NCI-H526 treated with DMSO at 0.1 percent for 48 hours (cell line): ENCODE measurements around the gene CYSLTR2.

Experiments
- DNase-seq: peaks from one replicate; lab custom pipeline; 2025; lab: John Stamatoyannopoulos, UW

The CYSLTR2 gene

DNA sequence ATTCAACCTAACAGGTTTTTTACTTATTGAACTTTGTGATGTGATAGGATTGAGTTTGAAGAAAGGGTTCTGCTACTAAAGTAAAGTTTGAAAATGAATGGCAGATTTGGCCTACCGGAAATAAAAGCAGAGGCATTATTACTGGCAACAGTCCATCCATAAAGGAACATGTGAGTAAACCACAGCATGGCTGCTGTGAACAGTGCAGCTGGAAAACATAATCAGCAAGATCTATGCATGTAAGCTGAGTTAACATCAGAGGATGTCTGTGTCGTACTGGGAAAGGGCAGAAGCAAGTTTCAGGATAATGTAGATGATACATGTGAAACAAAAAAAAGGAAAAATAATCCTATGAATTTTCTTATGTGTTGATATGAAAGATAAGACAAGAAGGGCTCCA, 87.6 kb downstream of the CYSLTR2 start:
- no peak for DNase-seq

DNA sequence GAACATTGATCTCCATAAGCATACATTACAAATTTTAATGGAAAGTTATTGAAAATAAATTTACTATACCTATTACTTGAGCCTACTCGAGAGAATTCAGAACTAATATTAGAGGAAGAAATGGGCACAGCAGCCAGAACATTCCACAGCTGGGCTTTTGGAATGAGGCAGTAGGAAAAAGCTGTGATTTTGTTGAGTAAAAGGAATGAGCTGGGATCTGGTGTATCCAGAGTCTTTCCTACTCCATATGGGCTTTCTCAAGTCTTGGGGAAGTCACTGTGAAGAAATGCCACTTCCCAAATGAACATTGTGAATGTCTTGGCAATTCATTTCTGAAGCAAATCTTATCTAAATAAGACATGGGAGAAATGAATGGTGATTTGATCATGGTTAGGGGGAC, 93.1 kb downstream of the CYSLTR2 start:
- no peak for DNase-seq

DNA sequence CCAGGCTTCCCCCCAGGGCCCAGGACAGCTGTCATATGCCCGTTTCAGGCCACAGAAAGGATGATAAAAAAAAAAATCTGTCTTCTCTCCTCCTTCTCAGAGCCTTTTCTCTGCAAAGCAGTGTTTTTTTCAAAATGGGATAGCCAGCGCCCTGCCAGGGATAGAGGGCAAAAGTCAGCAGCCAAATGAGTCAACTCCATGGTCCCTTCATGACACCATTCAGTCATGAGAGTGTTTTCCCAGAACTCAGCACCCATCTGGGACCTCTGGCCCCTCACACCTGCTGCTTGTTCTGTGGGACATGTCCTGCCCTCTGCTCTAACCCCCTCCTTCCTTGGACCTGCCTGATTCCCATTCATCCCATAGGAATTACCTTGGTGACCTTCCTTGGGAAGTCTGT, 95.0 kb downstream of the CYSLTR2 start:
- DNase-seq = no peak

DNA sequence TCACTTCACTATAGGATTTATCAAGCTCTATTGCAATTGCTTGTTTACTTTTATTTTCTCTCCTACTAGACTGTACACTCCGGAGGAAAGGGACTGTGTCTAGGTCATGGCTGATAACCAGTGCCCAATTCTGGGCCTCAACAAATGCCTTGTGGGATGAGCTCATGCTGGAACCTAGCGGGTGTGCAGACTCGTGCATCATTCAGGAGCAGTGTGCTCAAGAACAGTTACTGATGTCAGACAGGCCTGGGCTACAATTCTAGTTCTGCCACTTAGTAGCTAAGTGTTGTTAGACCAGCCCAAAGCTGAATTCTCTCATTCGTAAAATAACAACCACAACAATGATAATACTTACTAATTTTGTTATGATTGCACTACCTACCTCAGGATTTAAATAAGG, 95.4 kb downstream of the CYSLTR2 start:
- DNase-seq = no peak

DNA sequence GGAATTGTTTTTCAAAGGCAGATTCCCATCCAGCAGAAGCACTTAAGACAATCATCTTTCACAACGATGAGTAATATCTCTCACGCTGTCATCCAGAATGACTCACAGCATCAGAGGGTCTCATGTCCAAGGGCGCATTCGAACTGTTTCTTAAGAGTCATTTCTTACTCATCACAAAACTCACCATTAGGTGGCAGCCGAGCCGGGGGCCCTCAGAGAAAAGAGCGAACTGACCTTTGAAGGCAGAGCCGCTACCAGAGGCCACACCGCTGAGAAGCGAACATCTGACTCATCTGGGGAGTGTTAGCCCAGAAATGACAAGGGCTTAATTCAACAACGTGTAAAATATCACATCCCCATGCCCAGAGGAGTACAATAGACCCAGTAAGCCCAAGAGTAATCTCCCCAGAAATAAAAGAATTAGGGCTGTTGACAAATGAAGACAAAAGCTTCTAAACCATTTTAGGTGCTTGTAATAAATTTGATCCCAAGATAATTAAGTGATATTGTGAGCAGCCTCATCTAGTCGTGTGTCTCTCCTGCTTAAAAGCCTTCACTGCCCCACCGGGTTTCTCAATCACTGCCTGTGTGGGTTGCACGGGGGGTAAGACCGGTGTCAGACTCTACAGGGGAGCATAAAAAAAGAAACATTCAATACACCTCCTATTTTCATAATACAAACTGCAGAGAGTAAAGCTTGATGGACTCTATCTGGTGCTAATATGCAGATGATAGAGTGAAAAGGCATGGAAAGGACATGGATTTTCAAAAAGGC, 96.2 kb downstream of the CYSLTR2 start:
- no peak for DNase-seq

DNA sequence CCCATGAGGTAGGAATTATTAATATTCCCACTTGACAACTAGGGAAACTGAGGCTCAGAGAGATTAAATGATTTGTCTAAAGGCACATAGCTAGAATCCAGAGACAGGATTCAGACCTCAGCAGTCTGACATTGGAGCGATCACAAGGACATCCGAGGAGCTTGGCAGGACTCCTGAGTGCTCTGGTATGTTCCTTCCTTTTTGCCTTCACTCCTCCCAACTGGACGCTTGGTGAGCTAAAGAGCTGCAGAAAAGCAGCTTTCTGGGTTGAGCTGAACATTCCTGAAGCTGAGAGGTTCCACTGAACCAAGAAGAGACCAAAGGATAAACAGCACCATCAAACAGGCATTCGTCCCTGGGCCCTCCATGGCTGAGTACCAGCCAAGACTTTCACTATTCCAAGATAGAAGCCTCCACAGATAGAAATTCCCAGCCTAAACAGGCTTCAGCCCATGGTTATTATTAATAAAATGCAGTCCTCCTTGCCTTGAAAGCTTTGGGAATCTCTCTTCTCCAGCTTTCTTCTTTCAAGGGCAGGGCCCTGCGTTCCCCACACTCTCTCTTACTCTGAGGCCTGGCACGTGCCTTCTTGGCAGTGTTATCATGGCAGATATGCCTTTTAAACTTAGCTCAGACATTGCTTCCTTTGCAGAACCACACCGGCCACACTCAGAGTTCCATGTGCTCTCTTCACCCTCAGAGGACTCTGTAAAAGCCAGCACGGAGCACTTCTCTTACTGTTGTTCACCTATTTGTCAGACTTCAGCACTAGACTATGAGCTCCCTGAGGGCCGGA, 97.1 kb downstream of the CYSLTR2 start:
- DNase-seq = no peak

DNA sequence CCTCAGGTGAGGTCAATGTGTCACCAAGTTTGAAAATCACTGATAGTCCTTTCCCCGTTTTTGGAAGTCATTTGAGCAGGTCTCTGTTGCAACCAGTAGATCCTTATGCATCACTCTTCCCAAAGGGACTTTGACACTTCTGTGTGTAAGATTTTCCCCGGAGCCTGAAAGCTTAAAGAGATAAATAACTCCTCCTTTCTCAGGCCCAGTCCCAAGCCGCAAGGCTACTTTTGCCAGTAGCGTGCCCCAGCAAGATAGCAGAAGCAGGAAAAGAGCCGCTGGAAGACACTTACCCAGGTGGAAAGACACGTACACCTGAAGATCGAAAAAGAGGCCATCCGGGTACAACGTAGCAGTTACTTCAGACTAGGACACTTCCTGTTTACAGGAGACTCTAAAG, 106.9 kb downstream of the CYSLTR2 start:
- DNase-seq = no peak
